Uterus (tissue), 4 donors: ENCODE measurements around the gene RGP1. TPM values are rescaled to one million over a fixed set of nuclear protein-coding genes. Genes with fewer than 3 reads are reported as not detected.

ENCODE experiments used
- DNase-seq, 2 donors: peaks; one replicate each; pipeline ENCODE4 v3.0.0-alpha.2; 2019 to 2020
- H3K27ac ChIP-seq, 2 donors: fragments of 200-600 bp; sonication (generic); 1 replicate in 1 of 2; 2 replicates in 1 of 2; pipeline ENCODE4 v1.5.1; 2016 to 2018
- H3K27me3 ChIP-seq, 2 donors: fragments of 200-600 bp; sonication (generic); one replicate each; pipeline ENCODE4 v1.5.1; 2018 to 2019; ENCODE audit warnings: control low read depth in 1 of 2
- H3K36me3 ChIP-seq, 2 donors: fragments of 200-600 bp; sonication (generic); one replicate each; pipeline ENCODE4 v1.5.1; 2019; ENCODE audit warnings: control low read depth in 1 of 2
- H3K4me1 ChIP-seq, 2 donors: fragments of 200-600 bp; sonication (generic); one replicate each; pipeline ENCODE4 v1.5.1; 2018 to 2019; ENCODE audit warnings: control low read depth in 1 of 2
- H3K4me3 ChIP-seq, 2 donors: fragments of 200-600 bp; sonication (generic); 1 replicate in 1 of 2; 2 replicates in 1 of 2; pipeline ENCODE4 v1.5.1; 2018 to 2019; ENCODE audit warnings: mild to moderate bottlenecking in 1 of 2
- H3K9me3 ChIP-seq, 2 donors: fragments of 200-600 bp; sonication (generic); one replicate each; pipeline ENCODE4 v1.5.1; 2019; ENCODE audit warnings: control low read depth in 1 of 2
- POLR2A ChIP-seq, 2 donors: fragments of 450-650 bp; IDR thresholded peaks; one replicate each; pipeline ENCODE4 v1.6.1; 2016; ENCODE audit warnings: antibody characterized with exemption in 2 of 2, mild to moderate bottlenecking in 1 of 2, moderate library complexity in 1 of 2
- intact Hi-C: fragments of 100-400 bp; cut with DNase I; formaldehyde crosslinking; loops from one replicate; pipeline ENCODE4 v1.15.1; 2023; ENCODE audit warnings: low total_unique reads
- total RNA-seq, 4 donors: library from RNA; depleted of rRNA in 3 of 4; stranded (reverse); fragments of >200 nt in 3 of 4; gene quantifications; one replicate each; pipeline versions ENCODE4 v1.1.0 to v1.2.4, GENCODE V29; 2014 to 2023
- TF ChIP-seq, protein P1 (sequence below), 4 experiments: fragments of 200-600 bp in 2 of 4; fragments of 450-650 bp in 2 of 4; sonication (generic) in 2 of 4; IDR thresholded peaks; one replicate each; pipeline ENCODE4 v1.5.1; 2016 to 2019; ENCODE audit warnings: antibody characterized with exemption in 4 of 4, mild to moderate bottlenecking in 2 of 4, moderate library complexity in 1 of 4
- donor health status: DM: yes; HTN: yes; CAD: no.

The RGP1 gene
- total RNA-seq, 4 donors from 2014 or later, result 2.0 to 38.1 (median 10.3) TPM

- Histone ChIP-seq H3K4me1 (no peaks in the 10 kb centered on the region), H3K9me3 (no peaks in the 10 kb centered on the region), H3K4me3 (no peak overlapping the region), H3K36me3 (no peaks in the 10 kb centered on the region), H3K27ac (no peak overlapping the region), H3K27me3 (no peaks in the 10 kb centered on the region)
- DNase-seq, result no peak
- intact Hi-C loops, result no loop called here
- TF ChIP-seq, protein P1, sequence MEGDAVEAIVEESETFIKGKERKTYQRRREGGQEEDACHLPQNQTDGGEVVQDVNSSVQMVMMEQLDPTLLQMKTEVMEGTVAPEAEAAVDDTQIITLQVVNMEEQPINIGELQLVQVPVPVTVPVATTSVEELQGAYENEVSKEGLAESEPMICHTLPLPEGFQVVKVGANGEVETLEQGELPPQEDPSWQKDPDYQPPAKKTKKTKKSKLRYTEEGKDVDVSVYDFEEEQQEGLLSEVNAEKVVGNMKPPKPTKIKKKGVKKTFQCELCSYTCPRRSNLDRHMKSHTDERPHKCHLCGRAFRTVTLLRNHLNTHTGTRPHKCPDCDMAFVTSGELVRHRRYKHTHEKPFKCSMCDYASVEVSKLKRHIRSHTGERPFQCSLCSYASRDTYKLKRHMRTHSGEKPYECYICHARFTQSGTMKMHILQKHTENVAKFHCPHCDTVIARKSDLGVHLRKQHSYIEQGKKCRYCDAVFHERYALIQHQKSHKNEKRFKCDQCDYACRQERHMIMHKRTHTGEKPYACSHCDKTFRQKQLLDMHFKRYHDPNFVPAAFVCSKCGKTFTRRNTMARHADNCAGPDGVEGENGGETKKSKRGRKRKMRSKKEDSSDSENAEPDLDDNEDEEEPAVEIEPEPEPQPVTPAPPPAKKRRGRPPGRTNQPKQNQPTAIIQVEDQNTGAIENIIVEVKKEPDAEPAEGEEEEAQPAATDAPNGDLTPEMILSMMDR (IDR thresholded peaks at IDR 0.05), result no peak
- no peak for TF ChIP-seq POLR2A (IDR thresholded peaks at IDR 0.05)
Observed at GRCh38 chr9:35723908-35724307, 25.2 kb upstream of the RGP1 start.

DNA sequence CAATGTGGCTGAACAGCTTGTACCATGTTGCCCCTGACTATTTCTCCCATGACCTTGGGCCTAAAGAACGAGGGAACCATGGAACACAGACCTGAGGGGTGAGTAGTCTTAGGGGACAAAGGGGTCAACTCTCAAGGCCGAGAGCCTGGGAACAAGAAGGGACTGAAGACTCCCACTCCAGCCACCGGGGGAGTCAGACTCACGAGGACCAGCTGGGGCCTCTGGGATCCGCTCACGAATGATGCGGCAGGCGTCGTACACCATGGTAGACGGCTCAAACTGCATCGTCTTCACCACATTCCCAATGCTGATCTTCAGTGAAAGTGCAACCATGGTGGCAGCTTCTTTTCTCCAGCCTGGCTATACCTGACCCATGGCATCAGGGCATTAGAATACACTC is 23.7 kb upstream of the RGP1 start:
- H3K4me1 ChIP-seq, result no peaks in the 10 kb centered on the region
- TF ChIP-seq POLR2A (IDR thresholded peaks at IDR 0.05), result no peak
- TF ChIP-seq, protein P1 (IDR thresholded peaks at IDR 0.05), result no peak
- no peaks in the 10 kb centered on the region for H3K27me3 ChIP-seq
- intact Hi-C loops, result loop anchor here (5.0 kb wide), 1 partner anchor 38 kb away; the partner anchor contains the start of gene TPM2
- no peak overlapping the region for H3K4me3 ChIP-seq
- no peaks in the 10 kb centered on the region for H3K9me3 ChIP-seq
- H3K27ac ChIP-seq, result no peak overlapping the region
- no peaks in the 10 kb centered on the region for H3K36me3 ChIP-seq
- DNase-seq, result no peak

DNA sequence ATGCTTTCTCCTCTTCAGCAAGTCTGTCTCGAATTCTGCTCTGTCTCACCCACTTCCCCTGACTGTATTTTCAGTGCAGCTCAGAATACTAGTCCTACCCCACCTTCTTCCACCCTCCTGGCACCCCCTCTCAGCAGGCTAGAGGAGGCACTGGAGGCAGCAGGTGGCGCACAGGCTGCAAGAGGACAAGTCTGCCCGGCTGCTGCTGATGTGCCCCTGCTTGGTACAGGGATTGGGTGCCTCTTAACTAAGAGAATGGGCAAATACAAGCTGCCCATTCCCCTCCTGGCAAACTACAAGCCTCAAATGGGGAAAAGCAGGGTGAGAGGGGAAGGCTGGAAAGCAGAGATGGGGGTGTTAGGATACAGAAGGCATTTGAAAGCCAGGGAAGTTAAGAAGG is 22.2 kb upstream of the RGP1 start:
- DNase-seq, result peak in 1 of 2 donors; percentile 62

DNA sequence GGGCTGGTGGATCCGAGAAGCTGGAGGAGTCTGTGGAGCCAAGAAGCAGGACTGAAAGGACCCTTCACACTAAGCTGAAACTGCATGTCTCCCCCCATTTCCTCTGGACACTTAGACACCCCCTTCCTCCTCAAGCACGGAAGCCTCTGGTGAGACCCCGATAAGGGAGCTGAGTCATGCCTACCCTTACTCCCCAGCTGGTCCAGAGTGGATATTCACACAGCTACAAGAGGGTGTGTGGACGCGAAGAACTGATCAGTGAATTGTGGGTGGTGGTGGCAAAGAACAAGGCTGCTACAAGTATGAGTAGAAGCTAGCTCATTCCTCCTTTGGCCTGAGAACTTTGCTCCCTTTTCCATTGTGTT is 21.4 kb upstream of the RGP1 start:
- DNase-seq, result no peak
- intact Hi-C loops, result loop anchor here (5.0 kb wide), 1 partner anchor 40 kb away; the partner anchor contains the start of gene TPM2
- Histone ChIP-seq H3K4me1 (no peaks in the 10 kb centered on the region), H3K36me3 (no peaks in the 10 kb centered on the region), H3K4me3 (peak overlapping the region; percentile 31 to 84), H3K27ac (peak overlapping the region; percentile 94 to 97), H3K9me3 (no peaks in the 10 kb centered on the region), H3K27me3 (no peaks in the 10 kb centered on the region)
- TF ChIP-seq, protein P1 (IDR thresholded peaks at IDR 0.05), result no peak
- no peak for TF ChIP-seq POLR2A (IDR thresholded peaks at IDR 0.05)

More for the DNA sequence above, 22.2 kb upstream of the RGP1 start:
- intact Hi-C loops, result loop anchor here (5.0 kb wide), 1 partner anchor 40 kb away; the partner anchor contains the start of gene TPM2
- Histone ChIP-seq H3K4me3 (peak overlapping the region in 1 of 2 donors; percentile 31), H3K9me3 (no peaks in the 10 kb centered on the region), H3K27ac (peak overlapping the region; percentile 94 to 97), H3K4me1 (no peaks in the 10 kb centered on the region), H3K27me3 (no peaks in the 10 kb centered on the region), H3K36me3 (no peaks in the 10 kb centered on the region)
- TF ChIP-seq, protein P1 (IDR thresholded peaks at IDR 0.05), result peak in 2 of 4 experiments; percentile 8 to 35
- no peak for TF ChIP-seq POLR2A (IDR thresholded peaks at IDR 0.05)

DNA sequence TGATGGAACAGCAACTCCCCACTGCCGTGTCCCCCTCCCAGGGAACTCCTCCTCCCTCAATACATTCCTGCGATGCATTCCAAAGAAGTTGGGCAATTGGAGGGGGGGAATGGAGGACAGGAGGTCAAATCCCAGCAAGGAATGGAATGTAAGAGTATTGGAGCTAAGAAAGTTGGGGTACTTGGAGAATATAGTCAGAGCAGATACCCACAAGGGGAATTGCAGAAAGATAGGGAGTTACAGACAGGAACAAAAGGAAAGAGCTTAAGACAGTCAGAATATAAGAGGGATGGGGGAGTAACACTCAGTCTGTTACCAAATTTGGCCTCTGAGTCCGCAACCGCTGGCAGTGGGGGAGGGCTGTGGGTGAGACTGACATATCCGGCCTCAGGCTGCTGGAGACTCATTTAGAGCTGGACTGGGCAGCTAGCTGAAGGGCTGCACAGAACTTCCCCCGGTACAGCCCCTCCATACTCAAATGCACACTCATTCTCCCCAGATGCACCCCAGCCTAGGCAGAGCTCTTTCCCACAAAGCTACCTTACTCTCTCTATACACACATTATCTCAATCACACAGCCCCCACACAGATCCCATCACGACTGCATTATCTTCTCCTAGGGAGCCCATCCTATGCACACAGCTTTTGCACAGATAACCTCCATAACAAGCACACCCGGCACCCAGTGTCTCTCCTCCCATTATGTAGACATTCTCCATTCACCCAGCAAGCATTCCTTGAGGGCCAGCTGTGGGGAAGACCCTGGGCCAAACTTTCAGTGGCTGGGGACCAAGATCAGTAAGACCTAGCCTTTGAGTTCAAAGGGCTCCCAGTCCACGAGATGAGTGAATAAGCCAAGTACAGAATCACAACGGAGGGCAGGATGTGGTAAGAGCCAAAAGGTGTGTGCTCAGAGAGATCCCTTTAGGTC is 20.8 kb upstream of the RGP1 start:
- no peaks in the 10 kb centered on the region for H3K27me3 ChIP-seq
- intact Hi-C loops, result loop anchor here (5.0 kb wide), 1 partner anchor 41 kb away; the partner anchor contains the start of gene TPM2
- peaks cover 0 to 4% of the 10 kb centered on the region in 2 donors for H3K4me1 ChIP-seq
- H3K4me3 ChIP-seq, result peak overlapping the region; percentile 31 to 84
- H3K9me3 ChIP-seq, result no peaks in the 10 kb centered on the region
- peak overlapping the region; percentile 94 to 97 for H3K27ac ChIP-seq
- H3K36me3 ChIP-seq, result no peaks in the 10 kb centered on the region
- peak; percentile 83 to 92 for DNase-seq
- peak; percentile 74 to 76 for TF ChIP-seq POLR2A (IDR thresholded peaks at IDR 0.05)
- TF ChIP-seq, protein P1 (IDR thresholded peaks at IDR 0.05), result peak in 1 of 4 experiments; percentile 1
